Nephron progenitor cell (in vitro differentiated cells): Measurements from ENCODE around the gene PRXL2C.

Experiments used
- DNase-seq: peaks from one replicate; pipeline ENCODE4 v3.0.0; 2021
- H3K27ac Mint-ChIP-seq: 2 replicates; pipeline ENCODE4 v1.8.0; 2021; ENCODE audit warnings: mild to moderate bottlenecking, moderate library complexity, mixed read lengths
- H3K27me3 Mint-ChIP-seq: 2 replicates; pipeline ENCODE4 v1.8.0; 2021; ENCODE audit warnings: mild to moderate bottlenecking, low read depth, mixed read lengths; ENCODE audit not compliant: poor library complexity
- H3K36me3 Mint-ChIP-seq: 2 replicates; pipeline ENCODE4 v1.8.0; 2021; ENCODE audit warnings: low read depth, mixed read lengths
- H3K4me1 Mint-ChIP-seq: 2 replicates; pipeline ENCODE4 v1.8.0; 2021; ENCODE audit warnings: mixed read lengths
- H3K4me3 Mint-ChIP-seq: 2 replicates; pipeline ENCODE4 v1.8.0; 2021; ENCODE audit warnings: mild to moderate bottlenecking, moderate library complexity, mixed read lengths
- H3K9me3 Mint-ChIP-seq: 2 replicates; pipeline ENCODE4 v1.8.0; 2021; ENCODE audit warnings: mild to moderate bottlenecking, moderate library complexity, mixed read lengths
- CTCF ChIP-seq: fragments of 200-600 bp; sonication (generic); IDR thresholded peaks from 2 replicates; pipeline ENCODE4 v1.5.0; 2021; ENCODE audit warnings: antibody characterized with exemption

Gene PRXL2C

GRCh38 chr9:96609732-96610131 lies 45.4 kb downstream of the PRXL2C start:
- DNase-seq: no peak
- no peaks in the 10 kb centered on the region for H3K9me3 Mint-ChIP-seq
- no peaks in the 10 kb centered on the region for H3K36me3 Mint-ChIP-seq
- H3K27me3 Mint-ChIP-seq: peaks cover 4% of the 10 kb centered on the region
- H3K27ac Mint-ChIP-seq: no peak overlapping the region
- H3K4me3 Mint-ChIP-seq: no peak overlapping the region
- peaks cover 34% of the 10 kb centered on the region for H3K4me1 Mint-ChIP-seq
- TF ChIP-seq CTCF: no peak

GRCh38 chr9:96607971-96608370 lies 47.1 kb downstream of the PRXL2C start:
- Mint-ChIP-seq H3K27me3 (peaks cover 4% of the 10 kb centered on the region), H3K9me3 (peaks cover 2% of the 10 kb centered on the region), H3K36me3 (peaks cover 2% of the 10 kb centered on the region), H3K4me1 (peaks cover 35% of the 10 kb centered on the region), H3K4me3 (no peak overlapping the region), H3K27ac (peak overlapping the region; percentile 64)
- TF ChIP-seq CTCF: no peak
- no peak for DNase-seq

GRCh38 chr9:96605328-96605727 lies 49.8 kb downstream of the PRXL2C start:
- Mint-ChIP-seq H3K27ac (peak overlapping the region; percentile 62), H3K9me3 (peaks cover 21% of the 10 kb centered on the region)

GRCh38 chr9:96604004-96604319 lies 51.2 kb downstream of the PRXL2C start:
- Mint-ChIP-seq H3K27ac (peak overlapping the region; percentile 4), H3K4me1 (peaks cover 27% of the 10 kb centered on the region), H3K36me3 (peaks cover 32% of the 10 kb centered on the region), H3K4me3 (no peak overlapping the region), H3K27me3 (peaks cover 1% of the 10 kb centered on the region), H3K9me3 (peaks cover 31% of the 10 kb centered on the region)
- no peak for DNase-seq
- no peak for TF ChIP-seq CTCF

More at GRCh38 chr9:96605328-96605727, 49.8 kb downstream of the PRXL2C start:
- no peak for TF ChIP-seq CTCF
- H3K4me1 Mint-ChIP-seq: peaks cover 27% of the 10 kb centered on the region
- no peak for DNase-seq
- no peaks in the 10 kb centered on the region for H3K27me3 Mint-ChIP-seq
- peaks cover 24% of the 10 kb centered on the region for H3K36me3 Mint-ChIP-seq
- no peak overlapping the region for H3K4me3 Mint-ChIP-seq

GRCh38 chr9:96603305-96604003 lies 51.7 kb downstream of the PRXL2C start:
- Mint-ChIP-seq H3K4me1 (peaks cover 27% of the 10 kb centered on the region), H3K27ac (peak overlapping the region; percentile 4), H3K36me3 (peaks cover 32% of the 10 kb centered on the region), H3K9me3 (peaks cover 31% of the 10 kb centered on the region), H3K4me3 (no peak overlapping the region), H3K27me3 (peaks cover 3% of the 10 kb centered on the region)
- TF ChIP-seq CTCF: no peak
- no peak for DNase-seq

- Mint-ChIP-seq H3K27me3 (peaks cover 4% of the 10 kb centered on the region), H3K27ac (no peak overlapping the region), H3K36me3 (peaks cover 48% of the 10 kb centered on the region), H3K4me1 (peaks cover 19% of the 10 kb centered on the region), H3K4me3 (no peak overlapping the region), H3K9me3 (peaks cover 34% of the 10 kb centered on the region)
- no peak for TF ChIP-seq CTCF
- no peak for DNase-seq
Measured at GRCh38 chr9:96599298-96599697, 55.8 kb downstream of the PRXL2C start.
